ENCODE data around the gene C1orf21.

Gene C1orf21

DNA sequence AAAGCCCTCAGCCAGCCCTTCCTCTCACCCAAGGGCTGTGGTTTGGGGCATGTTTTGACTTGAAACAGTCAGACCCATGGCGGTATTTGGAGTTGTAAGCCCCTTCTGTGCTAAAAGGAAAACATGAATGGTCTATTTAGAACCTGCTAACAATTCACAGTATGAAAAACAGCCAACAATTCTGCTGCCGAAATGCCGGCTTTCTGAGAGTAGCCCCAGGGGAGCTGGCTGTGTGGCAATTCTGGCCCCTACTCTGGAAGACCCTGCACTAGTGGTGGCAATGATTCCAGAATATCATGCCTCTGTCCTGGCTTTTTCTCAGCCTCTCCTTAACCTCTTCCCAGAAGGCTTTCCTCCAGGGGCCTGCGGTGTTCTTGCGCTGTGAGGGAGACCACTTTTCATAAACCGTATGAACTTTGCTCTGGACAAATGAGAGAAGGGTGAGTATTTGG lies 249.2 kb downstream of the C1orf21 start:
- no peak for DNase-seq

DNA sequence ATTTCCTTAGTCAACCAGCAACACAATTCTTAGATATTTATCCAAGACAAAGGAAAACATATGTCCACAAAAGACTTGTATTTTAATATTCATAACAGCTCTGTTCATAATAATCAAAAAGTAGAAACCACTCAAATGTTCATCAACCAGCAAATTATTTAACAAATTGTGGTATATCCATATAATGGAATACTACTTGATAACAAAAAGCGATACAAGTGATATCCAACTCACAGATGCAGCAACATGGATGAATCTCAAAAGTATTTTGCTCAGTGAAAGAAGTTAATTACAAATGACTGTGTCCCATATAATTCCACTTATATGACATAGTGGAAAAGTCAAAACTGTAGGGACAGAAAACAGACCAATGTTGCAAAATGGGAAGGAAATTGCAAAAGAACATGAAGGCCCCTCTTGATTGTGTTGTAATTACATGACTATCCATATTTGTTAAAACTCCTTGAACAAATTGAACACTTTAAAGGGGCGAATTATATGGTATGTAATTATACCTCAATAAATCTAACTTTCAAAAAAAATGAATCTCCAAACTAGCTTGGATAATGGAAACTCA lies 250.9 kb downstream of the C1orf21 start:
- DNase-seq: no peak

DNA sequence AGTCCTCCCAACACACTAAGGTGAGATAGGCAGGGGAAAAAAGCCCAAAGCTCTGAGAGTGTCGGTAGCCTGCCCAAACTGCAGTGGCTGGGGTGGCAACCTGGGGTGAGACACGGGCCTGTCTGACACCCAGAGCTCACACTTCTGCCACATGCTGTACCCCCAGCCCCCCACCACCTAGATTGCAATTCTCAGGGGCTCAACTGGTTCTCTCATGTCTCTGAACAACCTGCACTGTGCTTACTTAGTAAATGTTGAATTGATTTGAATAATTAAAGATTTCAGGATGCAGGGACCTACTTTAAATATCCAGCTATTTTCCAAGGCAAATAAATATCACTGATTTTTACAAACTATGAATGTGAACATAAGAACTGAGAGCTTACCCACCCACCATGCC lies 252.4 kb downstream of the C1orf21 start:
- DNase-seq: no peak

DNA sequence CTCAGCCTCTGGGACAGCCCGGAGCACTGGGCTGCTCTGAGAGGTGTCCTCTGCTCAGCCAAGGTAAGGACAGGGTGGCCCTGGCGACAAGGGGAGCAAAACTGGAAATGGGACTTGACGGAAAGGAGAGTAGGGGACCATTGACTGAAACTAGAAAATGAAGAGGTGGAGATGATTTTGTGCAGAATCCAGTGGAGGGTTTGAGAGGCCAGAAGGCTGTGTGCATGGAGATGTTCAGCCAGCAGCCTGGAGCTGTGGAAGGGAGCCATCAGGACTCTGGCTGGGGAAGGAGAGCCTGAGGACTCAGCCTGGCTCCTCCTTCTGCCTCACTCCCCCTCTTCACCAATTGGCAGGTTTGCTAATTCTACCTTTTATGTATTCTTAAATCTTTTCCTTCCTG lies 253.7 kb downstream of the C1orf21 start:
- DNase-seq: no peak

DNA sequence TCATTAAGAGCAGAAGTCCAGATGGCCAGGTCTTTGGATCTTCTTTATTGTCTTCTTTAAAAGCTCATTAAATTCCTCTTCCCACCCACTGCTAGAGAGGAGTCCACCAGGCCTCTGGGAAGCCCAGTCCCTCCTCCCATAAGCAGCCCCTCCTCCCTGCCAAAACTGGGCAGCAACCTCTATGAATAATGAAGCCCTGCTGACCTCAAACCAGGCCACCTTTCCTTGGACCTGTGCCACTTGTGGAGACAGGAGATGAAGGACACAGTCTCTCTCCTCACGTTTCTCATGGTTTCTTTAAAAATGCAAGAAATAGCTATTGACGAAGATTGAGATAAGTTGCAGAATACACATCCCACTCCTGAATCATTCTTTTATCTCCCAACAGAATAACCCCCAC lies 255.1 kb downstream of the C1orf21 start:
- DNase-seq: no peak

DNA sequence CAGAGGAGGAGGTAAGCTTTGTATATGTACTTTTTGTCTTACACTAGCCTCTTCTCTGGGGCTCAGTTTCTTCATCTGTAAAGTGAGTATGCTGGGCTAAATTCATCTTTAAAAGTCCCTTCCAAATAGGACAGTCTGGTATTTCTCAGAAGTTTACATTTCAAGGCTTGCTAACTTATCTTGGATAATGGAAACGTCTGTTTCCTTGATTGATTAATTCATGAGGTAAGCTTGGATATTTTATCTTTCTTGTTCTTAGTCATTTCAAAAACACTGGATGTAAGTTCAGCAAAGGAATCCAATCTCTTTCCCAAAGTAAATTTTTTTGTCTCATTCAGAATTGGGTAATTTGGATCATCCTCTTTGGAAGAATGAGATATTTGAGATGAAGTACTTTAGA lies 256.8 kb downstream of the C1orf21 start:
- no peak for DNase-seq

DNA sequence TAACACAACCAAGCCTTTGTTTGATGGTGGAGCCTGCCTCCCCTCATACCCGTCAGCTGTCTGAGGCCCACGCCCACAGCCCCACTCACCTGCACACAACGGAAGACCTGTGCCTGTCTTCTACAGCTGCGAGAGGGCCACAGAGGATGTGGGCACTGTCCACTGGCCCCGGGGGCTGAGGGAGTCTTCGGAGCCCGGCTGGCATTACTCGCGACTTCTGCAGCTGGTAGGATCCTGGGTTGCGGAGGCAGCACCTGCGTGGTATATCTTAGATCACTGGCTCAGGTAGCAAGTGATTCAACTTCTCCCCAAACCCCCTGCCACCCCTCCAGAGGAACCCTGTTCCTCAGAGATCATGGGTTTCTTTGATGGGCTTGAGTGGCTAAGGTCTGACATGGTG lies 257.9 kb downstream of the C1orf21 start:
- DNase-seq: no peak

DNA sequence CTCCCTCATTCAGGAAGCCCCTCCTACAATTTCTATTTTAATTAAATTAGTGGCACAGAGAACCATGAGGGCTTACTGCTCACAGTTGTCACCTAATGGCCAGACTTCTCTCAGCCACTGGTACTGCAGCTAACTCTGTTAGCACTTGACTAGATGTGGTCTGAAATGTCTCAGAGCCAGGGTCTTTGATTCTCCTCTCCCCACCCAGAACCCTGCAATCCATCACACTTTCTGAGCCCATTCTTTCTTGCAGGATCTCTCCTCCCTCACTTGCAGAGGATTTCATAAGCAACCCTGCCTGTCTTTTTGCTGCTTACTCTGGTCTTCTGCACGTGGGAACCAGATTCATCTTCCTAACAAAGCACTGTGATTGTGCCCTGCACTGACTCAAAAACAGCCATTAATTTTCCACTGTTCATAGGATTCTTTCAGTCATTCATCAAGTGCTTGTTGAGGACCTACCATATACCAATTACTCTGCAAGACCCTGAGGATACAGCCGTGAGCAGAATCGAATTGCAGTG lies 259.4 kb downstream of the C1orf21 start:
- no peak for DNase-seq

DNA sequence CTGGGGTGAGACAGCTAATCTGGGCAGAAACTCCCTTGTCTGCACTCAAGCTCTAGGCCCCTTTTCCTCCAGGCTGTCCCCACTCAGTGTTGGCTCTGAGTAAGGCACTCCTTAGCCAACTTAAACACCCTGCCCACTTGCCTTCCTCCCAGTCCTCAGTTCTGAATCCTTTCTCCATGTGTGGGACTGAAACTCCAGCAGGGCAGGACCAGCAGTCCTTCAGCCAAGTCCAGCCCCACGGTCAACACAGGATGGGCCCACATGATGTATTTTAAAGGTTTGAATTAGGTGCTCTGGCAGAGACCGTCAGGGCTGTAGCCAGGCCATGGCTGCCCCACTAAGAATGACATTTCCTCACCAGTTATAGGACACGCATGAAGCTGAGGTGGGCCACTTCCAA lies 260.0 kb downstream of the C1orf21 start:
- DNase-seq: no peak

DNA sequence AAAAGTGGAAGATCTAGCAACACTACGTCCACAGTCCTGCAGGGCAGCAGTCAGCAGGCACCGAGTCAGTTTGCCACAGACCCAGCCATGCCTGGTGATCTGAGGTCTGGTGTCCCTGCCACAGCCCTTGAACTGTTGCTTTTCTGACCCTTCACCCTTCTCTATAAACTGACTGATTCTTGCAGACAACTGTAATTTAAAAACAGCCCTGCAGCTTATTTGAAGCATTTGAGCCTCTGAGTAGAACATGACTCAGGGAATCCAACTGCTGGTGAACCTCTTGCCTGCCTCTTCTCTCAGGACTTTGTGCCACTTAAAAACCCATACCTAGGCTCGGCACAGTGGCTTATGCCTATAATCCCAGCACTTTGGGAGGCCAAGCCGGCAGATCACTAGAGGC lies 260.6 kb downstream of the C1orf21 start:
- no peak for DNase-seq

DNA sequence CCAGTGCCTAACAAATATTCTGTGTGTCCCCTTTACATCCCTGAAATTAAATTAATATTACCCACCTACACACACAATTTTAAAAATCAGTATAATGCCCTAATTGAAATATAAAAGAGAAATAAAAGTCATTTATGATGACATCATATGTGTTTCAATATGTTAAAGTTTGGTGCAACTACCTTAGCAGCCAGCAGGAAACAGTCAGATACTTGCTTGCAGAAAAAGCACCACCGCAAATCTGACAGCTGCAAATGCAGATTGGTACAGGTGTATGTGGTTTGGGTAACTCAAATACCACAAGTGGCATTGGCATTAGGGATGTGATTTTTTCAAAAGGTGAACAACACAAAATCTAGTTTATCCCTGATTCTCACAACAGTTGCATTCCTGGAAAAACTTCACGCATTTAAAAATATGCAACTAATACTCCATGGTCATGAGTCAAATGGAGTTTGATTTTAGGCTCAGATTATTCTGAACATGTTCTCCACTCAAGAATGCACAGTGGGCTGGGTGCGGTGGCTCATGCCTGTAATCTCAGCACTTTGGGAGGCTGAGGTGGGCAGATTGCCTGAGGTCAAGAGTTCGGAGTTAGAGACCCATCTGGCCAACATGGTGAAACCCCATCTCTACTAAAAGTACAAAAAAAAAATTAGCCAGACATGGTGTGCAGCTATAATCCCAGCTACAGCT lies 261.5 kb downstream of the C1orf21 start:
- DNase-seq: no peak

DNA sequence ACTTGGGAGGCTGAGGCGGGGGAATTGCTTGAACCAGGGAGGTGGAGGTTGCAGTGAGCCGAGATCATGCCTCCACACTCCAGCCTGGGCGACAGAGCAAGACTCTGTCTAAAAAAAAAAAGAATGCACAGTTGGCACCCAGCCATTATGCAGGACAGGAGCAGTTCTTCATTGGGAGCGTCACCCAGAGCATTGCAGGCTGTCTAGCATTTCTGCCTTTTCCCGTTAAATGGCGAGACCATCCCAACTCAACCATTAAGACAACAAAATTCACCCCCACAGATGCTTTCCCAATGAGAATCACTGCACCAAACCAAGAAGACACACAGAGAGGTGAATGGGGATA lies 262.0 kb downstream of the C1orf21 start:
- no peak for DNase-seq

DNA sequence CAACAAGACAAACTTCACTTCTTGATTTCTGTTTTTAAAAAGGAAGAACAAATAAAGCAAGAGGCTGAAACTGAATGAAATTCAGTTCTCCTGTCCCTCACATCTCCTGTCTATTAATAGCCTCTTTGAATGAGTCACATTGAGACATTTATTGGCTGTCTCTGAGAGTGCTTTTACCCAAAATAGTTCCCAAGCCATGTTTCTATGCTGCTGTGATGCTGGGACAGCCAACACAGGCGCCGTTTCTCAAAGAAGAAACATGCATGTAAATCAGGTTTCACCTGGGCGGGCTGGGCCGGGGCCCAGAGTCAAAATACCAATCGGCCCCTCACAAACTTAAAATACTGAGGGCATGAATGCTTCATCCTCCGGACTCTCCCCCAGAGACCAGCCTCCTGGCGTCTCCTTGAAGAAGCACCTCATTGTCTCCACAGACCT lies 262.6 kb downstream of the C1orf21 start:
- DNase-seq: no peak

DNA sequence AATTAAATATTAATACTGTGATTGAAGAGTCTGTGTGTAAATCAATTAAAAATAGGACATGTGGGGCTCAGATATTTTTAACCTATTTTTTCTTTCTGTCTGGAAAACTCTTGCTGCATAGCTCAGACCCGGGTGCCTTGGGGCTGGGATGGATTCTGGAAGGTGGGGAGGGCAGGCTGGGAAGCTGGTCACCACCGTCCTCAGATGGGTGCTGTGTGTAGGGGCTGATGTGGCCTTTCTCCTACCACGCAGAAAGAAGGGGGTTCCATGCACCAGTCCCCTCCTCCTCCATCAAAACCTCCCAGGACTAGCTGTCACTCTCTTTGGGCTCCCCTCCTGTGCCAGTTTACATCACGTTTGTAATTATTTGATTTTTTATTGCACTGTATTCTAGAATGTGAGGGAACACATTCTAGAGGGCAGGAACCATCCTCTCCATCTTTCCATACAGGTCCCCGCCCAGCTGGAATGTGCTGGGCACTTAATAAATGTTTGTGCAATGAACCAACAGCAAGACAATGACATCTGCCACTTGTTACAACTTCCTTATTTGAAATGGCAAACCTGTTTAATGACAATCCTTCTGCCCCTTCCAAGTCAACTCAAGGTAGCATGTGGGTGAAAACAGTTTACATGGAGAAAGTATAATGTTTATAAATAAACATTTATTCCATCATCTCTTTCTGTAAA lies 263.5 kb downstream of the C1orf21 start:
- DNase-seq: no peak

DNA sequence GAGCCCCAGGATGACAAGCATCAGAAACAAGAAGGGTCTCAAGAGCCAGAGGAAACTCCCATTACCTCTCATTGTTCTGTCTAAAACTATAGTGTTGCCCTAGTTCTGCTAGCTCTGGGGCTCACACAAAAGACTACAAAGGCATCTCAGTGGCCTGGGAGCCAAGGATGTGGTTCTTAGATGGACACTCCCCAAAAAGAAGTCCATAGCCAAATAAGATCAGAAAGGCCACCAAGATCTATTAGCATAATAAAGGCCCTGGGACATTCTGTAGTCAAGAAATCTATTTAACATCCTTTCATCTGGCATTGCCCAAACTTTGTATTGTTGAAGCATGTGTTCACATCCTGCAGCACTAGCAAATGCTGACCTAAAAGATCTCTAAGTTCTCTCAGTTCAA lies 268.4 kb downstream of the C1orf21 start:
- no peak for DNase-seq

DNA sequence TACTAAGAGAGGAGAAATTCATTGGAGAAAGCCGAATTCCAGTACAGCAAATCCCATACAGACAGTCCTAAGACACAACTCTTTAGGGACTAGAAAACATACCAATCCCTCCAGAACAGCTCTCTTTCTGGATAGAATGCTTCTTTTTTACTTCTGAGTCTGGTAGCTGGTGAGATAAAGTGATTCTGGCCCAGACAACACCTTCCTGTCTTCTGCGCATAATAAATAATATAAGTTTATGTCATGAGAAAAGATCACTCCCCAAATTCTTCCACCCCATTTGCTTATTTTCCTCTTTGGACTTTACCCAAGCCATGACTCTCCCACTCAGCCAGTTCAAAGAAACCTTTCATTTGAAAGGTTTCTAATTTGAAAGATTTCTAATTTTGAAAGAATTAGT lies 269.4 kb downstream of the C1orf21 start:
- no peak for DNase-seq

DNA sequence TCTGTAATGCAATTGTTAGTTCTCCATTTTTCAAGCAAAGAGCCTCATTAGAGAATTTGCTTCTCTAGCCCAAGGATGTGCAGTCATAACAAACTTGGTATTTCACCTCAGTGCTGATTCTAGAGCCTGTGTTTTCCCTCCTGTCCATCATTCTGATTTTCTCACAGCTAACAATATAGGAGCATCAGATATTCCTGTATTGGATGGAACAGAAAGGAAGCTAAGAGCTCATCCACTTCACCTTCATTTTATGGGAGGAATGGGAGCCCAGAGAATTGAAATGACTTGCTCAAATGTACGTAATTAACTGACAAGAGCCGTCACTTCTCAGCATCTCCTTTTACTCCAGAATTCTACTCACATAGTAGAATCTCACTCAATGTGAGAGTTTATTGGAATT lies 271.2 kb downstream of the C1orf21 start:
- DNase-seq: no peak

DNA sequence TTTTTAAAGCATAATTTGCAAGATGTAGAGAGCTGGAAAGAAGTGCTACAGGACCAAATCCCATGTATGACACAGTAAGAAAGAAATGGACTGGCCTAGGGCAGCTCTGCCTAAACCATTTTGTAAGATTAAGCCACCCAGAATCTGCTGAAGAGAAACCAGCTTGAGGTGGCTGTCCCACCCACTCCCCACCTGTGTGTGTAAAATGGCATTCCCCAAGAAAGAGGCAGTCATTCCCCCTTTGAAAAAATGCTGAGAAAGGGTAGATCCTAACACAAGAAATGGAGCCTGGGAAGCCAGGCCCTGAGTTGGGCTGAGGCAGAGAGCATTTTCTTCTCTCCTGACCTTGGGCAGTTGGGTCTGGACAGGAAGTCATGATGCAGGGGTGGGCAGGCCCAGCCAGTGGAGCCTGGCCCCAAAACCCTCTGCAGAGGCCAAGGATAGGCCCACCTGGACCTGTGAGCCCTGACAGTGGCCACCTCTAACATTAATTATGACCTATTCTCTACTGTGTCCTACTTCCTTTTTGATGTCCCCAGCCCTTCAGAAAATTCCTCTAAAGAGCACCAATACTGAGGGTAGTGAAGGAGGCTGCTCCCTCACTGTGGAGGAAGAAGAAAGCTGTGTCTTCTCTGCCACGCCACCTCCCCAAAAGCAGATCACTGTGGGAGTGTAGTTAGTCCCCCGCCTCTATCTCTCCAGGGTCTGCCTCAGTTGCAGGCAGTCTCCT lies 273.8 kb downstream of the C1orf21 start:
- DNase-seq: no peak

DNA sequence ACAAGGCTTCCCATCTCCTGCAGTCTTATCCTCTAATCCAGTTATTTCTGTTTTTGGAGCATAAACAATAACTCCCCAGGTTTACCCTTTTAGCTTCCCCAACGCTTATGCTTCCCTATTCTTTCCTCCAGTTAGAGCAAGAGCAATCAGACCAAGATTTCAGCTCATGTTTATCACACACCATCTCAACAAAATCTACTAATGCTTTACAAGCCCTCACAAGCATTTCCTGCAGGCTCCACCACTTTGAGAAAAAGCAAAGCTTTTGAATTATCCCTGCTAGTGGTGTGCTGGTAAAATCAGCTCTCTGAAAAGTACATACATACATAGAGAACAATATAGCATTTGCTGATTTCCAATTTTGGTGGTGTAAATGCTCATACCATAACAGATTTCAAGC lies 275.0 kb downstream of the C1orf21 start:
- DNase-seq: no peak

DNA sequence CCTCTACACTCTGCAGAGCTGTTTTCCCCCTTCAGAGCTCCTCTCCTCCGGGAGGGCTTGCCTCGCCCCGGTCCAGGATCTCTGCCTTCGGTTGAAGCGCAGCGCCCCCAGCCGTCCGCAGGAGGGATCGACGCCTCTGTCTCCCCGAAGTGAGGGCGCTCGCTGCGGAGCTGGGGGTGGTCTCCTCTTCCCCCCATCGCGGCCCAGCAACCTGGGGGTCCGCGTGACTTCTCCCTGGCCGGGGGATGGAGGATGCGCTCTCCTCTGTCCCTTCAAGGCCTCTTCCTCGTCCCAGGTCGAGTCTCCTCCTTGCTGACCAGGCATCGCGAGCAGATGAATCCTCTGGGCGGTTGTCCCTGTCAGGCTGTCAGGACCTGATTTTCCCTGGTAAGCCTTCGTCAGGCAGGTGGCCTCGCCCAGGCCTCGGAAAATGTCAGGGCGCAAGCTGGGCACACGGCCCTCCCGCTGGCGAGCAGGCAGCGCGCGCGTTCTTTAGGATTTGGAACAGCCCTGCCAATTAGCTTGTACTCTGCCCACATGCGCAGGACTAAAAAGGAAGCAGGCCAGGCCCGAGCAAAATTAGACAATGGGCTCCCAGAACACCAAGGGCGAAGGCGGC lies 277.3 kb downstream of the C1orf21 start:
- peak; percentile 64 for DNase-seq

DNA sequence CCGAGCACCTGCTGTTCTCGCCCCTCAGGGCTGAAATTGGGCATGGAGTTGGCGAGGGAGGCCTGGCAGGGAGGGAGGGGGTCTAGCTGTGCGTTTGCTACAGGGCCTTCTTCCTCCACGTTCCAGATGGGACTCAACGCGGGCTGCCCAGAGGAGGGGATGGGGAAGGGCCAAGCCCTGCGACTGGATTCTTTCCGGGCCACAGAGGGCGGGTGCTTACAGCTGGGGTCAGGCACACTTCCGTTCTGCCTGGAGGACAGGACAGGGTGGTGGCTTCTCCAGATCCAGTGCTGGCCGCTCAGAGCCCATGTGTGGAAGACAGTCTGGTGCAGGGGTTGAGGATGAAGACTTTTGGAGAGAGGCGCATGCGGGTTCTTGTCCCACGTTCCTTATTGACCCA lies 277.8 kb downstream of the C1orf21 start:
- no peak for DNase-seq

DNA sequence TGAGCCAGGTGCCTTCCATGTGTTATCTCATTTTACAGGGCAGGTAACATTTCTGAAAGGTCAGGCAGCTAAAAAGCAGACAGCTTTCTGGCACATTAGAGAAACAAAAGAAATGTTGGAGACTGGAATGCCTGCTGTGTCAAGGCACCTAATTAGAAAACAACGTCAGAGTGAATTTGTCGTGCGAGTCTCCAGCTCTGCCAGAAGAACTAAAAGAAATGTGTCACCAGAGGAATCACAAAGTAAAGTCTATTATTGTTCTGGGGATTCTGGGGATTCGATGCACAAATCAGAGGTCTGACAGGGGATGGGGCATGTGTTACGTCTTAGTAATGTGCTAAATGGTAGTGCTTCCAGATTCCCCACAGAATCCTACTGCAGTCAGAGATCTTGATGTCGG lies 278.5 kb downstream of the C1orf21 start:
- no peak for DNase-seq

DNA sequence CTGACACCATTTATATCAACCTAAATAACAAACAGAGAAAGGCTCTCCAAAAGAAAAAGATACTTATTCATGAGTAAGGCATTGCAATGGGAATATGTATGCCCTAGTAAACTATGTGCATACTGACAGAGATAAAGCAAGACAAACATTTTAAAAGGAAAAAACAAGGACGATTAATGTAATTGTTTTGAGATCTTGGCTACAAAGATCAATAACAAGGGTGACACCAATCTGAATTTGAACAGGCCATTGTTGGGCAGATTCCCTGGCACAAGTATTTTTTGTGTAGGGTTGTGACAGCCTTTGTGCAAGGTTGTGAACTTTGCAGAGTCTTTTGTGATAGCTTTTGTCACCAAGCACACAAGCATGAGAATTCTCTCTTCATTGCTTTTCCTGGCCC lies 282.6 kb downstream of the C1orf21 start:
- DNase-seq: no peak

Data from activated CD8-positive, alpha-beta memory T cell treated with anti-CD3 and anti-CD28 coated beads for 24 hours (primary cell).